ENCODE measurements around the gene PCNX2. TPM values are rescaled to one million over a fixed set of nuclear protein-coding genes. Genes with fewer than 3 reads are reported as not detected.

The PCNX2 gene
- total and polyA plus RNA-seq, 3 donors from 2014 or later, result 8.4 to 28.9 (median 27.6) TPM

DNA sequence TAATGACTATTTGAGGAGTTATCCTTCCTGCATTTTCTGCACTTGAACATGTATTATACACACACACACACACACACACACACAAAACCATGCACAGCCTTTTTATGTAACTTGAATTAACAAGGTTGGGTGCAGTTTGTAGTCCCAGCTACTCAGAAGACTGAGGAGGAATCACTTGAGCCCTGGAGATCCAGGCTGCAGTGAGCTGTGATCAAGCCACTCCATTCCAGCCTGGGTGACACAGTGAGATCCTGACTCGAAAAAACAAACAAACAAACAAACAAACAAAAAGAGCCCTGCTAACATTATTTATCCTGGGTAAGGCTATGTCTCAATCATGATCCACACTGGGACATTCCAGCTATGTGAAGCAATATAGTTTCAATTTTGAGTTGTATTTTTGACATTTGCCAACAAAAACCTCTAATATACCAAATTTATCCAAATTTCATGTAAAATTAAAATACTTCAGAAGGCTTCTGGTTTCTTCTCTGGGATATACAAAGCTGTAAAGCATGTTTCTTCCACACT, 188.3 kb downstream of the PCNX2 start:
- Histone ChIP-seq H3K4me1 (no peaks in the 10 kb centered on the region), H3K36me3 (ENCODE audit: low read depth, missing control alignments) (no peaks in the 10 kb centered on the region), H3K27me3 (no peaks in the 10 kb centered on the region), H3K27ac (no peak overlapping the region), H3K4me3 (no peak overlapping the region), H3K9me3 (no peaks in the 10 kb centered on the region)
- no peak for TF ChIP-seq CTCF (IDR thresholded peaks at IDR 0.05)
- TF ChIP-seq POLR2A (IDR thresholded peaks at IDR 0.05), result no peak
- intact Hi-C loops (cut with DNase I; ENCODE audit: low total_unique reads), result no loop called here
- 85 to 91% methylated on average over 1 of the region's 1 CpG for WGBS, 2 donors
- no peak for DNase-seq

DNA sequence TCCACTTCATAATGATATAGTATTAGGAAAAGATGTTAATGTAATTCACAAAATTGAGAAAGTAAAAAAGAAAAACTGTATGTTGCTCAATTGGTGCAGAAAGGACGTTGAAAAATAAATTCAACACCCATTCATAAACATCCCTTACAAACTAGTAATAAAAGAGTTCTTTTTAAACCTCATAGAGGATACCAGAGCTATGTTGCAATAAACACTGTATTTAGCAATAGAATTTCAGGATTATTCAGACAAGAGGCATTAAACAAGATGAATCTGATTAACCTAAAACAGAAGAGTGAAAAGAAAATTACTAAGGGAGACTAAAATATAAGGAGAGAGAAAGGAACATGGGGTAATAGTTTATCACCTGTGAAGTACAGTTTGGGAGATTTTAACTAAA, 190.3 kb downstream of the PCNX2 start:
- Histone ChIP-seq H3K36me3 (ENCODE audit: low read depth, missing control alignments) (no peaks in the 10 kb centered on the region), H3K27ac (no peak overlapping the region), H3K9me3 (no peaks in the 10 kb centered on the region), H3K4me3 (no peak overlapping the region), H3K4me1 (no peaks in the 10 kb centered on the region), H3K27me3 (no peaks in the 10 kb centered on the region)
- WGBS, 2 donors, result 76 to 77% methylated on average over 1 of the region's 1 CpG
- intact Hi-C loops (cut with DNase I; ENCODE audit: low total_unique reads), result no loop called here
- no peak for TF ChIP-seq POLR2A (IDR thresholded peaks at IDR 0.05)
- no peak for DNase-seq

- DNase-seq, result no peak
- no peak for TF ChIP-seq POLR2A (IDR thresholded peaks at IDR 0.05)
- no peak for TF ChIP-seq CTCF (IDR thresholded peaks at IDR 0.05)
- Histone ChIP-seq H3K9me3 (no peaks in the 10 kb centered on the region), H3K27ac (no peak overlapping the region), H3K27me3 (no peaks in the 10 kb centered on the region), H3K36me3 (ENCODE audit: low read depth, missing control alignments) (no peaks in the 10 kb centered on the region), H3K4me1 (no peaks in the 10 kb centered on the region), H3K4me3 (no peak overlapping the region)
- 86 to 98% methylated on average over 2 of the region's 2 CpGs for WGBS, 2 donors
- intact Hi-C loops (cut with DNase I; ENCODE audit: low total_unique reads), result no loop called here
Observed at GRCh38 chr1:233102341-233102740, 193.2 kb downstream of the PCNX2 start.

DNA sequence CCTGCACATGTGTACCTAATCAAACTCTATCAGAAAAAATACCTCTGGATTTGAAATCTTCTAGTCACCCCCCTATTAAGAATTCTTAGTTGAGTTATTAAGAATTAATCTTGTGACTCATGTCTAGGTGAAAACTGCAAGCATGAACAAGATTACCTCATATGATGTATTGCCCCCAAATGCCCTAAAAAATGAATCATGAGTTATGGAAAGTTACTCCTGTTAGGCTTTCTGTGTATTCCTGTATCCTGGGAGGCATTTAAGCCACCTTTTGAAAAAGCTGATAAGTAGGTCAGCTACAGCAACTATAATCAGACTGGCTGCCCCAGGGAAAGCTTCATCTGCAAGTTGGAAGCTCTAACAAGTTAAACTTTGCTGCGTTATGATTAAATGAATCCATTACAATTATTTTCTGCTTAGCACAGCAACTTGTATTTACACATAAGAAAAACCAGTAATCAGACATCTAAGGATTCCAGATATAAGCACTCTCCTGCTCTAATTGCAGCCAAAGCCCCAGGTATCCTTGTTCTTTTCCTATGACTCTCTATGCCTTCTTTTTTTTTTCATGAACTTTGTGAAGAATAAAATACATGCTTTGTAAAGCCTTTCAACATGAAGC, 197.5 kb downstream of the PCNX2 start:
- no peak for DNase-seq
- TF ChIP-seq CTCF (IDR thresholded peaks at IDR 0.05) (no peak), POLR2A (IDR thresholded peaks at IDR 0.05) (no peak)
- 52 to 60% methylated on average over 1 of the region's 1 CpG for WGBS, 2 donors
- Histone ChIP-seq H3K27me3 (no peaks in the 10 kb centered on the region), H3K4me3 (no peak overlapping the region), H3K9me3 (no peaks in the 10 kb centered on the region), H3K27ac (no peak overlapping the region), H3K4me1 (no peaks in the 10 kb centered on the region), H3K36me3 (ENCODE audit: low read depth, missing control alignments) (no peaks in the 10 kb centered on the region)
- intact Hi-C loops (cut with DNase I; ENCODE audit: low total_unique reads), result no loop called here

- intact Hi-C loops (cut with DNase I; ENCODE audit: low total_unique reads), result no loop called here
- Histone ChIP-seq H3K27me3 (no peaks in the 10 kb centered on the region), H3K4me3 (no peak overlapping the region), H3K4me1 (no peaks in the 10 kb centered on the region), H3K9me3 (no peaks in the 10 kb centered on the region), H3K36me3 (ENCODE audit: low read depth, missing control alignments) (no peaks in the 10 kb centered on the region), H3K27ac (no peak overlapping the region)
- DNase-seq, result no peak
- 81 to 94% methylated on average over 3 of the region's 3 CpGs for WGBS, 2 donors
- TF ChIP-seq POLR2A (IDR thresholded peaks at IDR 0.05), result no peak
- TF ChIP-seq CTCF (IDR thresholded peaks at IDR 0.05), result no peak
Observed at GRCh38 chr1:233097546-233097945, 198.0 kb downstream of the PCNX2 start.

Measured in testis (tissue), 3 donors.